ENCODE data around the gene CCDC91. TPM values are rescaled to one million over a fixed set of nuclear protein-coding genes. Genes with fewer than 3 reads are reported as not detected.
"Not testable (repeated sequence)": the region's sequence is repeated elsewhere in the genome, so short reads cannot be mapped to it uniquely, and the experiment has no call there.

The CCDC91 gene
- total RNA-seq, 1 donor from 2014 or later: 11.8 TPM

DNA sequence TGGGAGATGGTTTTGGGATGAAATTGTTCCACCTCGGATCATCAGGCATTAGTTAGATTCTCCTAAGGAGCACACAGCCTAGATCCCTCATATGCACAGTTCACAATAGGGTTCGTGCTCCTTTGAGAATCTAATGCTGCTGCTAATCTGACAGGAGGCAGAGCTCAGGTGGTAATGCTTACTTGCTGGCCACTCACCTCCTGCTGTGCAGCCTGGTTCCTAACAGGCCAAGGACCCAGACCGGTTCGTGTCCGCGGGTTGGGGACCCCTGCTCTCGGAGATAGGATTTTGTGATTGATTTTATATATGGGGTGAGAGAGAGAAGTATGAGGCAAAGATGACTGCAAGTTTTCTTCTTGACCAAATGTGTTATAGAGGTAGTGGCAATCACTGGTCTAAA, 57.5 kb downstream of the CCDC91 start:
- no peak overlapping the region for H3K4me3 ChIP-seq (ENCODE audit: low read depth, low read length)
- TF ChIP-seq, protein P1, sequence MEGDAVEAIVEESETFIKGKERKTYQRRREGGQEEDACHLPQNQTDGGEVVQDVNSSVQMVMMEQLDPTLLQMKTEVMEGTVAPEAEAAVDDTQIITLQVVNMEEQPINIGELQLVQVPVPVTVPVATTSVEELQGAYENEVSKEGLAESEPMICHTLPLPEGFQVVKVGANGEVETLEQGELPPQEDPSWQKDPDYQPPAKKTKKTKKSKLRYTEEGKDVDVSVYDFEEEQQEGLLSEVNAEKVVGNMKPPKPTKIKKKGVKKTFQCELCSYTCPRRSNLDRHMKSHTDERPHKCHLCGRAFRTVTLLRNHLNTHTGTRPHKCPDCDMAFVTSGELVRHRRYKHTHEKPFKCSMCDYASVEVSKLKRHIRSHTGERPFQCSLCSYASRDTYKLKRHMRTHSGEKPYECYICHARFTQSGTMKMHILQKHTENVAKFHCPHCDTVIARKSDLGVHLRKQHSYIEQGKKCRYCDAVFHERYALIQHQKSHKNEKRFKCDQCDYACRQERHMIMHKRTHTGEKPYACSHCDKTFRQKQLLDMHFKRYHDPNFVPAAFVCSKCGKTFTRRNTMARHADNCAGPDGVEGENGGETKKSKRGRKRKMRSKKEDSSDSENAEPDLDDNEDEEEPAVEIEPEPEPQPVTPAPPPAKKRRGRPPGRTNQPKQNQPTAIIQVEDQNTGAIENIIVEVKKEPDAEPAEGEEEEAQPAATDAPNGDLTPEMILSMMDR (conservative IDR thresholded peaks at IDR 0.05; ENCODE audit: low read depth, low read length): no peak
- no peak for DNase-seq (ENCODE audit: low read depth)

DNA sequence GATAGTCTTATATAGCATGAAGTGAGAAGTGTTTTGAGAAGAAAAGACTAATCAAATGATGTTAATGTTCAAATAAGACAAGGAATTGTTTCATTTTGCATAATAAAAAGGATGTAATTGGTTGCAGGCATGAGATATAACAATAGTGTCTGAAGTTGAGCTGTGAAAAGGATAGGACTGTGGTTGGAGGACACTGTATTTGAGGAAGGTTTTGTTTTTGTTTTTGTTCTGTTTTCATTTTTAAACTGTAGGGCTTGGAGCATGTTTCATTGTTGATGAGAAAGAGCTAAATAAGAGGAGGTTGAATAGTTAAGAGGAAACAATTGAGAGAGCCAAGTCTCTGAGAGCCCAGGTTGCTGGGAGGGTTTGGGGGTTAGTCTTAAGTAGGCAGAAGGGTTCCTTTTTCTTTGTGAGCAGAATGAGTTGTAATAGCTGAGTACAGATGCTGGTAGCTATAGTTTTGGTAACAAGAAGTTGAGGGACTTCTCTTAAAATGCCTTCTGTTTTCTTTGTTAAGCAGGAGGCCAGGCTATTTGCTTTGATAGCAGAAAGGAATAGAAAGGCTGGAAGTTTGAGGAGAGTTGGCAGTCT, 58.4 kb downstream of the CCDC91 start:
- H3K4me3 ChIP-seq (ENCODE audit: low read depth, low read length): no peak overlapping the region
- no peak for DNase-seq (ENCODE audit: low read depth)

DNA sequence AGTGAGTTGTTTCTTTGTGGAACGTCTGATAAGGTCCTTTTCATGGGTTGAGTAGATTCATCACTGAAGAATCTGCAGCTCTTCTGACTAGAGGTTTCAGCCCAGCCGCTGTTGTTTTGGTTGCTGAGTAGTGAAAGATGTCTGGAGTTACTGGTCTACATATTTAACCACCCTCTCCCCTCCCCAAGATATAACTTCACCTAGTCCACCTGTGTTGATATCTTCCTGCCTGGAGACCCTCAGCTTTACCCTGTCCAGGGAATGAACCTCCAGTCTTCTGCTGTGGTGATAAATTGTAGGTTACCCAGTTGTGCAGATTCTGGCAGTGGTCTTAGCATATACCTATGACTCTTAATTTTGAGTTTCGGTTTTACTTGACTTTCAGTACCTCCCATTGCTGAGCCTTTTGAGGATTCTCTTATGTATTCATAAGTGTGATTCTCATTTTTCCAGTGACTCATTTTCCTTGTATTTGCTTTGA, 62.9 kb downstream of the CCDC91 start:
- TF ChIP-seq, protein P1 (conservative IDR thresholded peaks at IDR 0.05; ENCODE audit: low read depth, low read length): no peak
- DNase-seq (ENCODE audit: low read depth): no peak
- no peak overlapping the region for H3K4me3 ChIP-seq (ENCODE audit: low read depth, low read length)

More for the DNA sequence above, 58.4 kb downstream of the CCDC91 start:
- TF ChIP-seq, protein P1 (conservative IDR thresholded peaks at IDR 0.05; ENCODE audit: low read depth, low read length): no peak

DNA sequence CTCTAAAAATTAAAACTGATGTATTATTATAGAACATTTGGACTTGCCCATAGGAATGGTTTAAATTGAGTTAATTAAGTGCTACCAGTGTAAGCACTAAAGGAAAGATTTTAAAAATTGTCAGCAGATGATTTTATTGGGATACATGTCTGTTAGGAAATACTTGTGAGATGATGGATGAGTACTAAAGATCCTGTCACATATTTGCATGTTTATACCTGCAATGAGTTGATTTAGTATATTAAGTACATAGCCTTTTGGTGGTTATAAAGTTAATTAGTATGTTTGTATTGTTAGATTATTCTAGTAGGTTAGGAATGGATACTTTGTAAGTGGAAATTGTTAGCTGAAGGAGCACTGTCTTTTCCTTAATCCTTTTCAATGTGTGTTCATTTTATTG, 67.2 kb downstream of the CCDC91 start:
- no peak for DNase-seq (ENCODE audit: low read depth)
- TF ChIP-seq, protein P1 (conservative IDR thresholded peaks at IDR 0.05; ENCODE audit: low read depth, low read length): no peak
- H3K4me3 ChIP-seq (ENCODE audit: low read depth, low read length): no peak overlapping the region

DNA sequence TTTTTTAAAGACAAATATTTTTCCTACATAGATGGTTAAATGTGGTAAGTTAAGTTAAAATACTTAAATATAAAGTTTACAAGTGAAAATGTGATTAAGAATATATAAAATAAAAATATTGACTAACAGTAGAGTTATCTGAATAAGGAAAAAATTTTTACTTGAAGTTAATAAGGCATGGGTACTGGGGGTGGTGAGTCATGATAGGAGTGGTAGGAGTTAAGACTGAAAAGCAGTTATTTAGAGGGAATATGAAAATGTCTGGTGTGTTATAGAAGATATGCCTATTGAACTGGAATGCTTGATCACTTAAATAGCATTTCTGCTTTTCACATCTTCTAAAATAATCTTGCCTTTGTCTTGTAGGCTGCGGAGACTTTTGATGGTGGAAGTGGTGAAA, 68.7 kb downstream of the CCDC91 start:
- TF ChIP-seq, protein P1 (conservative IDR thresholded peaks at IDR 0.05; ENCODE audit: low read depth, low read length): no peak
- DNase-seq (ENCODE audit: low read depth): no peak
- no peak overlapping the region for H3K4me3 ChIP-seq (ENCODE audit: low read depth, low read length)

DNA sequence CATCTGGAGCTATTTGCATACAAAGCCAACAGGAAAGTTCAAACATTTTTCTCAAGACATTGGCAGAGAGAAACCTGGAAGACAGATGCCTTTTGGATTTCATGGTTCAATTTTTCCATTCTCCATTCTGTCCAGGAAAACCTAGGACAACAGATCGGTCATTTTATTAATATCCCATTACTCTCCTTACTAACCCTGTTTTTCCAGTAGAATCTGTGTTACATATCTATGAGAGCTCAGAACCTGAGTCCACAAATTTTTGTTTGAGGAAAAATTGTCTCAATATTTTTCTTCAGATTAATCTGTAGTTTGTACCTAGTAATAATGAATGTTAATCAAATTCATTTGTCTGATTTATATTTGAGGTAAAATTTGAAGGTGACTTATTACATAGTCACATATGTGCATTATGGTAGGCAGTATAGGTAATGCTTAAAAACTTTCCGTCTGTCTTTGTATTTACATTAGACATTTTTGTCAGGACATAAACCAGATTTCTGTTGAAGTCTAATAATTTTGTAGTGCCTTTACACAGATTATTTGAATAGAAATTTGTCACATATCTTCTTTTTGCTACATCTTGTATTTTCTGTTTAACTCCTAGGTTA, 75.3 kb downstream of the CCDC91 start:
- no peak for DNase-seq (ENCODE audit: low read depth)
- H3K4me3 ChIP-seq (ENCODE audit: low read depth, low read length): no peak overlapping the region
- TF ChIP-seq, protein P1 (conservative IDR thresholded peaks at IDR 0.05; ENCODE audit: low read depth, low read length): no peak

DNA sequence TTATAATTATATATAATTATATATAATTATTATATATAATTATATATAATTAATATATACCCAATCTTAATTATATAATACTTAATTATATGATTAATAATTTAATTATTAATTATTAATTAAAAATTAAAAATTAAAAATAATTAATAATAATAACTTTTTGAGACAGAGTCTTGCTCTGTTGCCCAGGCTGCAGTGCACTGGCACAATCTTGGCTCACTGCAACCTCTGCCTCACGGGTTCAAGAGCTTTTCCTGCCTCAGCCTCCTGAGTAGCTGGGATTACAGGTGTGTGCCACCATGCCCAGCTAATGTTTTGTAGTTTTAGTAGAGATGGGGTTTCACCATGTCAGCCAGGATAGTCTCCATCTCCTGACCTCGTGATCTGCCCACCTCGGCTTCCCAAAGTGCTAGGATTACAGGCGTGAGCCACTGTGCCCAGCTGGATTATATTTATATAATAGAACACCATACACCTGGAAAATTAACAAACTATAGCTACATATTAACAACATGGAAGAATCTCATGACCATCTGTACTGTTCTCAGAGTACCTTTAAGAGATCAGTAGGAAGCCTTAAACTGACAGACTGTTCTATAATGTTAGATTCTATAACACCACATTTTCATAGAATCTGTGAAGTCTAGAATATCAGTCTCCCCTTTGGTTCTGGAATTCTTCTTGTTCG, 77.8 kb downstream of the CCDC91 start:
- not testable (repeated sequence) for DNase-seq (ENCODE audit: low read depth); H3K4me3 ChIP-seq (ENCODE audit: low read depth, low read length)
